B cell (primary cell): ENCODE measurements around the gene OLFML2B. TPM values are rescaled to one million over a fixed set of nuclear protein-coding genes. Genes with fewer than 3 reads are reported as not detected.

Experiments used
- ATAC-seq: fragments of 200-7000 bp; cut with Tn5 transposase; one replicate; pipeline ENCODE4 v1.10.0; 2021; ENCODE audit warnings: low read depth, mild to moderate bottlenecking, moderate number of reproducible peaks, moderate library complexity
- CTCF ChIA-PET: fragments of 350-600 bp; sonication (Branson Sonifier 250); formaldehyde crosslinking; loops from one replicate; lab custom pipeline; 2021; ENCODE audit warnings: antibody characterized with exemption, inconsistent platforms; lab: Charles Lee
- POLR2A ChIA-PET: fragments of 350-600 bp; sonication (Branson Sonifier 250); formaldehyde crosslinking; loops from one replicate; lab custom pipeline; 2021; ENCODE audit warnings: antibody characterized with exemption; lab: Charles Lee
- DNase-seq: peaks from one replicate; pipeline ENCODE4 v3.0.0; 2013
- H2AFZ ChIP-seq: 2 replicates; pipeline ENCODE4 v1.6.1; 2012; ENCODE audit warnings: mild to moderate bottlenecking, low read depth, low read length; ENCODE audit not compliant: insufficient read depth, poor library complexity, severe bottlenecking
- H3K27ac ChIP-seq, 2 donors: 1 replicate in 1 of 2; 2 replicates in 1 of 2; pipeline ENCODE4 v1.5.1; 2012 to 2013; ENCODE audit warnings: low read length in 2 of 2, mild to moderate bottlenecking in 2 of 2, moderate library complexity in 1 of 2
- H3K27me3 ChIP-seq, 4 experiments: fragments of 200-600 bp in 1 of 4; sonication (generic) in 1 of 4; replicated peaks in 1 of 4; 1 replicate in 2 of 4; 2 replicates in 2 of 4; pipeline versions ENCODE4 v1.6.1 to v1.7.0; 2013 to 2016; ENCODE audit warnings: low read length in 3 of 4, mild to moderate bottlenecking in 2 of 4, mixed read lengths in 1 of 4, moderate library complexity in 1 of 4; ENCODE audit not compliant: insufficient read depth in 4 of 4, control insufficient read depth in 3 of 4; ENCODE audit errors: control extremely low read depth in 1 of 4
- H3K36me3 ChIP-seq, 2 experiments: replicated peaks in 1 of 2; 1 replicate in 1 of 2; 2 replicates in 1 of 2; pipeline versions ENCODE4 v1.6.1 to v1.7.1; 2013; ENCODE audit warnings: low read length in 1 of 2; ENCODE audit not compliant: insufficient read depth in 2 of 2, control insufficient read depth in 1 of 2; ENCODE audit errors: control extremely low read depth in 1 of 2, extremely low read depth in 1 of 2
- H3K4me1 ChIP-seq, 2 donors: fragments of 200-600 bp in 1 of 2; sonication (generic) in 1 of 2; 1 replicate in 1 of 2; 2 replicates in 1 of 2; pipeline versions ENCODE4 v1.5.1 to v1.6.1; 2013 to 2017; ENCODE audit warnings: low read length in 2 of 2; ENCODE audit not compliant: control insufficient read depth in 2 of 2, insufficient read depth in 2 of 2
- H3K4me2 ChIP-seq: replicated peaks from 2 replicates; pipeline ENCODE3; 2012; ENCODE audit warnings: mild to moderate bottlenecking, low read depth, low read length; ENCODE audit not compliant: poor library complexity, severe bottlenecking
- H3K4me3 ChIP-seq, 5 experiments: fragments of 200-600 bp in 1 of 5; sonication (generic) in 1 of 5; 1 replicate in 3 of 5; 2 replicates in 2 of 5; pipeline versions ENCODE4 v1.5.1 to v1.7.0; 2011 to 2016; ENCODE audit warnings: low read length in 4 of 5, mild to moderate bottlenecking in 4 of 5, low read depth in 2 of 5, control low read depth in 1 of 5, moderate library complexity in 1 of 5; ENCODE audit not compliant: insufficient read depth in 1 of 5; ENCODE audit errors: control extremely low read depth in 1 of 5, extremely low read depth in 1 of 5
- H3K79me2 ChIP-seq: fragments of 200-600 bp; sonication (generic); one replicate; pipeline ENCODE4 v1.6.0; 2016; ENCODE audit warnings: low read length; ENCODE audit not compliant: control insufficient read depth, insufficient read depth
- H3K9ac ChIP-seq: fragments of 200-600 bp; sonication (generic); 2 replicates; pipeline ENCODE4 v1.6.1; 2017; ENCODE audit warnings: mild to moderate bottlenecking, low read length, moderate library complexity
- H3K9me3 ChIP-seq, 3 donors: one replicate each; pipeline versions ENCODE4 v1.6.1 to v1.7.1; 2013; ENCODE audit warnings: low read length in 2 of 3; ENCODE audit not compliant: control insufficient read depth in 2 of 3, insufficient read depth in 1 of 3; ENCODE audit errors: control extremely low read depth in 1 of 3
- H4K20me1 ChIP-seq: 2 replicates; pipeline ENCODE4 v1.6.0; 2012; ENCODE audit warnings: mild to moderate bottlenecking, low read length; ENCODE audit not compliant: insufficient read depth, control insufficient read depth, poor library complexity, severe bottlenecking
- H3K27ac Mint-ChIP-seq: one replicate; pipeline ENCODE4 v1.8.0; 2021; ENCODE audit warnings: mixed read lengths
- H3K27me3 Mint-ChIP-seq: one replicate; pipeline ENCODE4 v1.8.0; 2021; ENCODE audit warnings: mixed read lengths
- H3K4me1 Mint-ChIP-seq: one replicate; pipeline ENCODE4 v1.8.0; 2021; ENCODE audit warnings: mixed read lengths
- H3K4me3 Mint-ChIP-seq: one replicate; pipeline ENCODE4 v1.8.0; 2021; ENCODE audit warnings: mixed read lengths
- H3K9me3 Mint-ChIP-seq: one replicate; pipeline ENCODE4 v1.8.0; 2022; ENCODE audit warnings: mixed read lengths; ENCODE audit not compliant: insufficient read depth
- CTCF ChIP-seq: fragments of 200-600 bp; IDR thresholded peaks from one replicate; pipeline ENCODE4 v1.8.0; 2022; ENCODE audit warnings: antibody characterized with exemption, mild to moderate bottlenecking
- EZH2 ChIP-seq: IDR thresholded peaks from 2 replicates; pipeline ENCODE4 v1.6.1; 2012; ENCODE audit warnings: borderline replicate concordance, low read depth, mild to moderate bottlenecking, moderate library complexity, low read length; ENCODE audit not compliant: insufficient read depth, poor library complexity, severe bottlenecking
- WGBS: methylation state at CpG from one replicate; pipeline ENCODE4 v1.1.5; 2013; ENCODE audit warnings: missing lambda C conversion rate; ENCODE audit not compliant: insufficient coverage; 5-methylcytosine and 5-hydroxymethylcytosine counted together
- intact Hi-C: fragments of 100-400 bp; cut with micrococcal nuclease; formaldehyde crosslinking; loops from one replicate; pipeline ENCODE4 v1.10.0; 2022
- polyA plus RNA-seq: library from polyadenylated mRNA; depleted of rRNA; stranded (reverse); fragments of >200 nt; gene quantifications from 2 replicates; pipeline ENCODE4 v1.2.3, GENCODE V29; 2012
- total RNA-seq, 2 donors: library from RNA; stranded (reverse); fragments of 120-200 nt in 1 of 2; gene quantifications; 1 replicate in 1 of 2; 2 replicates in 1 of 2; pipeline versions ENCODE4 v1.2.3 to v1.2.4, GENCODE V29; 2013 to 2022

The OLFML2B gene
- total and polyA plus RNA-seq, 2 donors (not counting 1 experiment from before 2014, with no cell fraction given), result not detected

GRCh38 chr1:161986328-161986727, 37.3 kb downstream of the OLFML2B start:
- POLR2A ChIA-PET, result no interaction called here
- H3K4me3 ChIP-seq, result no peak overlapping the region
- H2AFZ ChIP-seq, result no peak overlapping the region
- no peak overlapping the region for H3K4me3 Mint-ChIP-seq
- TF ChIP-seq CTCF (no peak), EZH2 (no peak)
- CTCF ChIA-PET, result no interaction called here
- H3K36me3 ChIP-seq, result no peaks in the 10 kb centered on the region
- 61% methylated on average over 2 of the region's 4 CpGs for WGBS
- H3K27me3 ChIP-seq, result peaks cover 0 to 6% (median 0%) of the 10 kb centered on the region in 4 experiments
- H3K27me3 Mint-ChIP-seq, result peaks cover 37% of the 10 kb centered on the region
- intact Hi-C loops, result no loop called here
- no peak overlapping the region for H3K9ac ChIP-seq
- no peaks in the 10 kb centered on the region for H4K20me1 ChIP-seq
- H3K9me3 ChIP-seq, result peaks cover 0 to 22% (median 2%) of the 10 kb centered on the region in 3 donors
- H3K27ac ChIP-seq, result no peak overlapping the region
- DNase-seq (no peak), ATAC-seq (no peak)
- H3K4me2 ChIP-seq, result no peak overlapping the region
- H3K27ac Mint-ChIP-seq, result no peak overlapping the region
- H3K79me2 ChIP-seq, result no peaks in the 10 kb centered on the region
- H3K9me3 Mint-ChIP-seq, result peaks cover 6% of the 10 kb centered on the region
- no peaks in the 10 kb centered on the region for H3K4me1 Mint-ChIP-seq
- no peaks in the 10 kb centered on the region for H3K4me1 ChIP-seq

GRCh38 chr1:161985301-161985822, 38.3 kb downstream of the OLFML2B start:
- Mint-ChIP-seq H3K9me3 (peaks cover 6% of the 10 kb centered on the region), H3K27me3 (peaks cover 43% of the 10 kb centered on the region), H3K4me3 (no peak overlapping the region), H3K4me1 (no peaks in the 10 kb centered on the region), H3K27ac (no peak overlapping the region)
- Histone ChIP-seq H2AFZ (no peak overlapping the region), H3K4me1 (no peaks in the 10 kb centered on the region), H4K20me1 (no peaks in the 10 kb centered on the region), H3K9ac (no peak overlapping the region), H3K4me3 (no peak overlapping the region), H3K9me3 (peaks cover 0 to 22% (median 2%) of the 10 kb centered on the region in 3 donors), H3K79me2 (no peaks in the 10 kb centered on the region), H3K4me2 (no peak overlapping the region), H3K27ac (no peak overlapping the region), H3K36me3 (no peaks in the 10 kb centered on the region), H3K27me3 (peaks cover 0 to 6% (median 0%) of the 10 kb centered on the region in 4 experiments)
- intact Hi-C loops, result no loop called here
- TF ChIP-seq EZH2 (no peak), CTCF (no peak)
- WGBS, result 74% methylated on average over 5 of the region's 5 CpGs
- no peak for ATAC-seq
- no peak for DNase-seq
- CTCF ChIA-PET, result no interaction called here
- POLR2A ChIA-PET, result no interaction called here
